HG03108 (cell line): ENCODE data around the gene WWC2.
"Not testable (repeated sequence)": the region's sequence is repeated elsewhere in the genome, so short reads cannot be mapped to it uniquely, and the experiment has no call there.

Experiments
- ATAC-seq: cut with Tn5 transposase; IDR thresholded peaks from one replicate; pipeline ENCODE4 v1.9.1; 2021; ENCODE audit warnings: moderate library complexity; ENCODE audit not compliant: unreplicated experiment

The WWC2 gene

DNA sequence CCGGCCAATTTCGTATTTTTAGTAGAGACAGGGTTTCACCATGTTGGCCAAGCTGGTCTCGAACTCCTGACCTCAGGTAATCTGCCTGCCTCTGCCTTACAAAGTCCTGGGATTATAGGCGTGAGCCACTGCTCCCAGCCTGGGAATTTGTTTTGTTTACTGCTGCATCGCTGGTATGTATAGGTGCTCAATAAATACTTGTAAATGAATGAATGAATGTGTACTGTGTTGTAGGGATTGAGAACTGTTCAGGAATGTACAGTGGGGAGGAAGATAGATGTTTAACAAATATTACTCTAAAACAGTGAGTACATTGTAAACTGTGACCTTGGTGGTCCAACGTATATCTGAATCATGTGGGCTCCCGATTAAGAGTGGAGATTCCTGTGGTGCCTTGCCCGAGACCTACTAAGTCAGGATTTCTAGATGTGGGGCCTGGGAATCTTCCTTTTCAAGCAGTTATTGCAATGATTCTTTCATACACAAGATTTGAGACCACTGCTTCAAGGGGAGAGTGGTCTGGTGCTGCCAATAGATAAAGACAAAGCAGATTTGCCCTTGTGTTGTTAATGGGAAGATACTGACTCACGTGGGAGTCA, 41.0 kb downstream of the WWC2 start:
- ATAC-seq = no peak

DNA sequence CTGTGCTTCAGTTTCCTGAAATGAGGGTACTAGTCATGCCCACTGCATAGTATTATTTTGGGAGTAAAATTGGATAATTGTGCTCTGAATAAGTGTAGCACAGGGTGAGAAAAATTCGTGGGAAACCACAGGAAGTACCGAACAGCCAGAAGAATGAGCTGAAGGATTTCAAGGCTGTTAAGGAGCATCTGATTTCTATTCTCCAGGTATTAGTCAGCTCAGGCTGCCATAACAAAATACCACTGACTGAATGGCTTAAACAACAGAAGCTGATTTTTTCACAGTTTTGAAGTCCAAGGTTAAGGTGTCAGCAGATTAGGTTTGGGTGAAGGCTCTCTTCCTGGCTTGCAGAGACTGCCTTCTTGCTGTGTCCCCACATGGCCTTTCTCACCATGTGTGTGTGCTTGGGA, 41.9 kb downstream of the WWC2 start:
- ATAC-seq = no peak

DNA sequence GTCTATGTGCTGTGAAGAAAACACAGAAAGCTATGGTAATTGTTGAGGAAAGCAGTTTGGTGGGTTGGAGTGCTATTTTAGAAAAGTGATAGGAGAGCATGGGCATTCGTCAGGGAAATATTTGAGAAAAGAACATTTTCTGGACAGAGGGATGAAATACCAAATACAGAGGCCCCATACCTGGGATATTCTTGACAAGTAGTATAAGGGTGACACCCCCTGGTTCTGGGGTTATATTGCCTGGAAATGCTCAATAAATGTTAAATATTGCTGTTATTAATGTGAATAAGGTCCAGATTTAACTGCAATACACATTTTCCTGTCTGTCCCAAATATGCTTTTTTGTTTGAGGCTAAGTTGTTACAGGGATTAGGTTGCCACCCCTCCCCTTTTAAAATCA, 42.9 kb downstream of the WWC2 start:
- ATAC-seq = no peak

DNA sequence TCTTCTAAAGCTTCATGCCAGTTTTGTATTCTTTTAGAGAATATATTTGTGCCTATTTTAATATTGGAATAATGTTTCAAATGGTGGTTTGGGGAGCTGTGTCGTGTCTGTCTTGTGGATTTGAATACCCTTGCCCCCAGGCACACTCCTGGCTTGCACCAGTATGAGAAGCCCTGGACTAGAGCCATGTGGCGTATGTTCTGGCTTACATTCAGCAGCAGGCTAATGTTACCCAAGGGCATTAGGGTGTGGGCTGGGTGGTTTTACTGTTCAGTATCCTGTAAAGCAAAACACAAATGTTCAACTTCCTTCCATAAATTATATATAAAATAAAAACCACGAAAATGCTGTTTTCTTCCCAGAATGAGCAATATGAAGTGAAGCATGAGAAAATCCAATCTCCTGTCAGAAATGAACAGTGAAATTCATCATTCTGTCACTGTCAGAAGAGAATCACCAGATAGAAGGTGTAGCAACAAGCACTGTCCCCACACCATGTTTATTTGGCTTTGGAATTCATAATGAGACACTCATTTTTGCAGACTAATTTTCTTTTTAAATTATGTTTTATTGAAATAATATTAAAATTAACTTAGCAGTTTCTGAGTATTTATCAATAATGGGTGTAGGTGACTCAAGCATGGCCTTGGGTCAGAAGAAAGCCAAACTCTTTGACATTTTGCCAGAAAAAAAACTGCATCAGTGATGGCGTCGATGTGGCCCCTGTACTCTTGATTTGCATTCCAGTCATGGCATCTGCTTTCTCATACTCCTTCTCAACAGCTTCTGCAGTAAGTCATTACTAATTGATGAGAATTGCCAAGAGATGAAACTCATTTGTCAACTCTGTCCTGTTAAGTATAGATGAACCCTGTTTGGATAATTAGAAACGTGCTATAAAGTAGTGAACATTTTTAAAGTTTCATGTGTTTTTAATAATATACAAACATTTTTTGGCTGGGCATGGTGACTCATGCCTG, 43.8 kb downstream of the WWC2 start:
- no peak for ATAC-seq

DNA sequence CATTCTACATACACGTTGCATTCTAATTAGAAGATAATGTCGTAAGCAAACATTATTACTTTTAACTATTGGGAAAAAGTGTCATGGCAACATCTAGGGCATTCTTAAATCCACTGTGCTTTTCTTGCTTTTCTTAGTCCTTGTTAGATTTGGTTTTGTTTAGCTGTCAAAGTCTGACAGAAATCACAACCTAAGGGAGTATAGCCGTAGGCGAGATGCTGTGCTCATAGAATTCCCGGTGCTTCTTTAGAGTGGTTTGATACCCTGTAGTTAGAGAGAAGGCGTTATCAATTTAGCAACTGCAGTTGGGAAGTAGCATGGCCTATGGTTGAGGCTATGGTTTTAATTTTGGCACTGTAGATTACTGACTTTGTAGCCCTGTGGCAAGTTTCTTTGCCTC, 45.7 kb downstream of the WWC2 start:
- no peak for ATAC-seq

DNA sequence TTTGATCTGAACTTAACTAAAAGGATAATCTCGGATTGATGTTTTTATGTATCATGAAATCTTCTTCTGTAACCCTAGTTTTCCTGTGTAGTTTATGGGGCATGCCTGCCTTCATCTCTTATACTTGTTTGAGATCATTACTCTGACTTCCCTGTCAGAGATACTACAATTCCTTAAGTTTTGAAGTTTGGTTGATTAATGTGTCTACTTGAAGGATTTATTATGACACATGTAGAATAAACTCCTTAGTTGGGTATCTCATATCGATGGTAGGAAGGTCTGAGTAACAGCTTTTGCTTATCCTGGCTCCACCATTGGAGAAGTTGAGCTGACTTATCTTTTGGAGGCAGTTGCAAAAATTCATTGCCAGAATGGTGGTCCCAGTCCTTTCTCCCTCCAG, 46.7 kb downstream of the WWC2 start:
- ATAC-seq = no peak

DNA sequence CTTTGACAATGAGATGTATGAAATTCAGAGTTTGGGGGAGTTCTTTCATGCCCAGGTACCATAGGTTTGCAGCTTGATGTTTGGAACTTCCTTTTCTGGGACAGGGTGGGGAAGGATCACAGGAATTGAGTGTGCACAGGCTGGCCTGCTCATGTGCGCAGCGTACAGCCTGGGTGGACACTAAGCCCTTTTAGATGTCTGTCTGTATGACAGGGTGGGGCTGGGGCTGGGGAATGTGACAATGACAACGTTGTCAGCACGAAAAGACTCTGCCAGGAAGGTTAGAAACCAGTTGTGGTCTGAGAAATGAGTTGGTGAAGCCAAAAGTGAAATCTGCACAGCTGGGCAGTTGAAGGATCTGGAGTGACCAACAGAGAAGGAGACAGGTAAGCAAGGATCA, 47.4 kb downstream of the WWC2 start:
- ATAC-seq = no peak

DNA sequence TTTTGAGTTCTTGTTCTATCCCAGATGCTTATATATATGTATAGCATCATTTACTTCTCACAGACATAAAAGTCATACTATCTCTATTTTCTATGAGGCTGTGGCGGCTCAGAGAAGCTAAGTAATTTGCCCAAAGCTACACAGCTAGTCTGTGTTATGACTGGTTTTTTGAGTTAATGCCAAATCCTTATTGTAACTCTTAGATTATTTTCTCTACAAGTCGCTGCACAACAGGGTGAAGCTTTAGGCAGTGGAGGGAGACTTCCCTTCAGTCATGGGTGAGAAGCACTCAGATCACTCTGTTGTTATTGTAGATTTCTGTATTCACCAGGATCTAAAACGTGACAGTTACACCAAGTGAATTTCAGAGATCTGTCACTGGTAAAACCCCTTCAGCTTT, 48.1 kb downstream of the WWC2 start:
- no peak for ATAC-seq

DNA sequence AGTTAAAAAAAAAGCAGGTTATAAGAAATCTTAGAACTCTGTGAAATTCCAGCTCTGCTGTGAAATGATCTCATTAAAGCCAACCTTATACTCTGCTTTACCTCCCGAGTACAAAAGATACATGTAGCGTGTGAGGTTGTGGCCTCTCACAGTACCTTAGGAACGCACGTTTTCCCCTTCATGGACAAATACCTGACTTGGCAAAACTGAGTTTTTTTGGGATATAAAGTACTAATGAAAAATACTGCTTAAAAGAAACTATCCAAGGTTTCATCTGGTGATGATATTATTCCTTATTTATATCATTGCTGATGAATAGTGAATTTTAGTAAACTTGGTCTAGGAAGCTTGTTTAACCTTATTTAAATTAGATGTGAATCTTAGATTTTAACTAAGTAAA, 48.9 kb downstream of the WWC2 start:
- ATAC-seq = no peak

DNA sequence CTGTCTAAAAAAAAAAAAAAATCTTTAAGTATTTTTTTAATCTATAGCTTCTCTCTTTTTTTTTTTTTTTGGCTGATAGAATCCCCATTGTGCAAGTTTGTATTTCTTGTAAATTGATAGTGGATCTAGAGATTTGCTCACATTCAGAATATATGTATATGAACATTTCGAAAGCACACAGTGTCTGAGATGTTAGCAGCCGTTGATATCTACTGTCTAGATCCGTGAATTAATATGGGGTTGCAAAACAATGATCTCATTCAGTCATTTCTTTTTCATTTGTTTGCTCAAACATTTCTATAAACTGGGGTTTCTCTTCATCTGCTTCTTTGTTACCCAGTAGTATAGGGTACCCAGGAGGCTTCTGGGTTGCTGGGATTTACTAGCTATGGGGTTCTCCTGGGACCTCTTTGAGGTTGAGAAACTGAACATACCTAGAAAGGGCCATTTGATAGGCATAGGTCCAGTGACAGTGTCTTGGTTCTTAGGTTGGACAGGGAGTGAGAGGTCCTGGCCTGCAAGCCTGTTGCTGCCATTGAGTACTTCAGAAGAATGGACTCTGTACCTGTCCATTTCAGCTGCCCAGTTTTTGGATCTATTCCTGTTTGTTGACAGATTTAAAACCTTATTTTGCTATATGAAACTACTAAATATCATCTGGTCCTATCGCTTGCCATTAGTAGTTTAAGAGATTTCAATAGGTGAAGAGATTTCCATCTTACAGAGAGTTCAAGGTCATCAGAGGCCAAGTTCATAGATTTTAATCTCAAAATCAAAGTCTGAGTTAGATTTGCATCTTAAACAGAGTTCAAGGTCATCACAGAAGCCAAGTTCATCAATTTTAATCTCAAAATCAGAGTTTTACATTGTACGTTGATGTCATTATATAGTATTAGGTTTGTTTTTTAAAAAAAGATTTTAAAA, 50.8 kb downstream of the WWC2 start:
- no peak for ATAC-seq

DNA sequence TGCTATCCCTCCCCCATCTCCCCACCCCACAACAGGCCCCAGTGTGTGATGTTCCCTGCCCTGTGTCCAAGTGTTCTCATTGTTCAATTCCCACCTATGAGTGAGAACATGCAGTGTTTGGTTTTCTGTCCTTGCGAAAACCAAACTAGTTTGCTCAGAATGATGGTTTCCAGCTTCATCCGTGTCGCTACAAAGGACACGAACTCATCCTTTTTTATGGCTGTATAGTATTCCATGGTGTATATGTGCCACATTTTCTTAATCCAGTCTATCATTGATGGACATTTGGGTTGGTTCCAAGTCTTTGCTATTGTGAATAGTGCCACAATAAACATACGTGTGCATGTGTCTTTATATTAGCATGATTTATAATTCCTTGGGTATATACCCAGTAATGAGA, 51.6 kb downstream of the WWC2 start:
- ATAC-seq = not testable (repeated sequence)

DNA sequence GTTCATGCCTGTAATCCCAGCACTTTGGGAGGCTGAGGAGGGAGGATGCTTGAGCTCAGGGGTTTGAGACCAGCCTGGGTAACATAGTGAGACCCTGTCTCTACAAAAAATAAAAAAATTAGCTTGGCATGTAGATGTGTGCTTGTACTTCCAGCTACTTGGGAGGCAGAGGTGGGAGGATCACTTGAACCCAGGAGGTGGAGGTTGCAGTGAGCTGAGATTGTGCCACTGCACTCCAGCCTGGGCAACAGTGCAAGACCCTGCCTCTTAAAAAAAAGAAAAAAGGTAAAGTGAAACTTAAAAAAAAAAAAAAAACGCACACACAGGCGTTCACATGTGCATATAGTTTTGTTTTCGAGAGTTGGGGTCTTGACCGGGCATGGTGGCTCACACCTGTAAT, 53.2 kb downstream of the WWC2 start:
- not testable (repeated sequence) for ATAC-seq

DNA sequence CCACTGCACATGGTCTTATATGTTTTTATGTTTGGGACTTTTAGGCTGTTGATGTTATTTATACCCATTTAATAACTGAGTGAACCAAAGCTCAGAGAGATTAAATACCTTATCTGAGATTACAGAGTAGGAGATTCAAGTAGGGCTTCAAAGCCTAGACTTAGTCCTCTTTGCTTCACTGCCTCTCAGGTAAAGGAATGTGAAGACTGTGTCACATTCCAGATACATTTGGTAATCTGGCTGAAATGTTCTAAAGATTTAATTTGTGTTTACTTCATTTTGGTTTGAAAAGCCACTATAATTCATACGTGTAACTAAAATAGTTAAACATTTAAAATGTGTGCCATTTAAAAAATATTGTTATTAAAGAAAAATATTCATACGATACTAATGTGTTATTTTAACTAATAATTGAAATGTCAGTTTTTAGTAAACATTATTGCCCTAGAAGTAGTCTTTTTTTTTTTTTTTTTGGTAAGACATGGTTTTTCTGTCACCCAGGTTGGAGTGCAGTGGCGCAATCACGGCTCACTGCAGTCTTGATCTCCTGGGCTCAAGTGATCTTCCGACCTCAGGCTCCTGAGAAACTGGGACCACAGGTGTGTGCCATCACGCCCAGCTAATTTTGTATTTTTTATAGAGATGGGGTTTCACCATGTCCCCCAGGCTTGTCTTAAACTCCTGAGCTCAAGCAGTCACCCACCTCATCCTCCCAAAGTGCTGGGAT, 54.3 kb downstream of the WWC2 start:
- ATAC-seq = no peak

DNA sequence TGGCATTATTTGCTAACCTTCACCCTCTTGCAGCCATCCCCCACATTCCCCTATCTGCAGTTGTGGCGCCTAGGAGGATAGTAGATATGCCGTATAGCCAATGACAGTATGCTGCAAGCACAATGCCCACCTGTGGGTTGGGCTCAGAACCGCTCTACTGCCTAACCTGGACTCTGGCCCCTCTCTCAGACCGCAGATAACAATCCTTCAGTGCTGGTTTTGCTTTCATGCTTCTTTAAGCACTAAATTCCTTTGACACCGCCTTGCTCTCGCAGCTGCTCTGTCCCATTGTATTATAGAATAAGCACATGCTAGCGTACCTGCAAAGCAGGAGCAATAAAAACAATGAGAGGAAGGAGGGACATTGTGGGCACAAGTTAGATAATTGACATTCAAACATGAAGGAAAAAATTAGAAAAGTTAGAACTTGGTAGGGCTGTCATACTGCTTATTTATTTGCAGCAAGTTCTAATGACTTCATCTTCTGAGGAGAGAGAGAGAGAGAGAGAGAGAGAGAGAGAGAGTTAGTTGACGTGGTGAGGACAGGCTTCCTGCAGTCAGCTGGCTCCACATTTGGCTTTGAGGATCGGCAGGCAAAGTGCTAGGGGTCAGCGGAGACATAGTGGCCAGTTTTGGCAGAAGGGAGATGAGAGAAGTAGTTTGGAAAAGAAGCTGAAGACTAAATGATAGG, 55.8 kb downstream of the WWC2 start:
- no peak for ATAC-seq

DNA sequence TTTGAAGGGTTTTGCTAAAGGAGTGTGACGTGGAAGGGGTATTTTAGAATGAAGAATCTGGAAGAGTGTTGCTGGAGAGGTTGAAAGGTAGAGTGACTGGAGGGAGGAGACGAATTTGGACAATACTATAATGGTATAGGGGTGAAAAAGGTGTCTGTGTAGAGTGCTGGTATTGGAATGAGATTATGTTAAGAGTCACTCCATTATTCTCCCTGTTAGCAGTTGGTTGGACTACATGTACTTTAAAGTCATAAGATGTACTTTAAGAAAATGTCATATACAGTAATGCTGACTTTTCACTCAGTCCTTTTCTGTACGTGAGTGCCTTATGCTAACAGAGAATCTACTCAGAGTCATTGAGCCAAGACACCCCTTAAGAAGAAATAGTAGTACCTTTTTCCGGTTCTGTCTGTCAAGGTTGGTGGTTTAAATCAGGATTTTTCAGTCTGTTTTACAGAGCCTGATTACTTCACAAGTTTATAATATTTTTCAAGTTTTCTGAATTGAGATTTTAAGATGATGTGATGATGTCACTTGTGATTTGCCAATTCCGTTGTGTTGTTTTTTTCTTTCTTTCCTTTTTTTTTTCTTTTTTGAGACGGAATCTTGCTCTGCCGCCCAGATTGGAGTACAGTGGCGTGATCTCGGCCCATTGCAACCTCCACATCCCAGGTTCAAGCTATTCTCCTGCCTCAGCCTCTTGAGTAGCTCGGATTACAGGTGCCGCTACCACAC, 56.6 kb downstream of the WWC2 start:
- ATAC-seq = no peak

DNA sequence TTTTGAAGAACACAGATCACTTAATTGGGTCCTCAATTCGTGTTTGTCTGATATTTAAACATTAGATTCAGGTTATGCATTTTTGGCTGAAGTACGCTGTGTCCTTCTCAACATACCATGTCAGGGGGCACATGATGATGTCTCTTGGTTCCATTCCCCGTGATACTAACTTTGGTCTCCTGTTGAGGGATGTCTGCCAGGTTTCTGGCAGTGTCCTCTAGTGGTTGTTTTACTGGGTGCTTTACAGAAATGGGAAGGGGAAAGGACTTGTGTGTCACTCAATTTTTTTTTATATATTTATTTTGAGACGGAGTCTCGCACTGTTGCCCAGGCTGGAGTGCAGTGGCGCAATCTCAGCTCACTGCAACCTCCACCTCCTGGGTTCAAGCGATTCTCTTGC, 58.2 kb downstream of the WWC2 start:
- no peak for ATAC-seq

DNA sequence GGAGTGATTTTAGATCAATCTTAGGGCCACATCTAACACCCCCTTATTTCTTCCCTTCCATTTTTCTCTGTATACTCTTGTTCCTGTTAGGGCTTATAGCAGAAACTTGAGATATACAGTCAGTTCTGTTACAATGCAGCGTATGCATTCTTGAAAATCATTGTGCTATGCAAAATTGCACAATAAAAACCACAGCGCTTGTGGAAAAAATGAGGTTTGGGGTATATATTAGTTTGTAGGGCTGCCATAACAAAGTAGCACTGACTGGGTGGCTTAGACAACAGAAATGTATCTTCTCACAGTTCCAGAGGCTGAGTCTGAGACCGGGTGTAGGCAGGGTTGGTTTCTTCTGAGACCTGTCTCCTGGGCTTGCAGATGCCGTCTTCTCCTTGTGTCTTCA, 59.0 kb downstream of the WWC2 start:
- no peak for ATAC-seq

DNA sequence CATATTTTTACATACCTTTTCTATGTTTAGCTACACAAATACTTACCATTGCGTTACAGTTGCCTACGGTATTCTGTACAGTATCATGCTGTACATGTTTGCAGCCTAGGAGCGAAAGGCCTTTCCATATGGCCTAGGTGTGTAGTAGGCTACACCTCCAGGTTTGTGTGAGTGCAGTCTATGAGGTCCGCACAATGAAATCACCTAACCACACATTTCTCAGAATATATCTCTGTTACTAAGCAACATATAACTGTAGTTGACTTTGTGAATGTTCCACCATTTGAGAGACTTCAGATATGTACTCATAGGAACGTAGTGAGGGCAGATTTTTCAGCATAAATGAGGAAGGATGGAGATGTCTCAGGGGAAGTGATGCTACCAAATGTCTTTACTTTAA, 62.6 kb downstream of the WWC2 start:
- no peak for ATAC-seq

DNA sequence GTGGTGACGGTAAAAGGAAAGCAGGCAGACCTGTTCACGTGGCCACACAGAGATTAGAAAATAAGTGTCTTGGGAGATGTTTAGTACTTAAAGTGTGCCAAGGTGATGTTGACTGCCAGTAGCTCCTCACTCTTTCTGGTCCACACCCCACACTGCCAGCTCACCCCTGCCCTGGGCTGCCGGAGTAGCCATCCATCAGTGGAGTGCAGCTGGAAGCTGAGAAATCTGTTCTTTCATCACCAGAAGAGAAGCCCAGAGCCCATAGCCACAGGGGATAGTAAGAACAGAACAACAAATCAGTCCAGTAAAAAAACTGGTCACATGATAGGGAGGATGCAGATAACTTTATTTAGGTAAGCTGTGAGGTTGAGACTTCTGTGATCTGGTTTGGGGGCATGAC, 64.1 kb downstream of the WWC2 start:
- ATAC-seq = no peak

DNA sequence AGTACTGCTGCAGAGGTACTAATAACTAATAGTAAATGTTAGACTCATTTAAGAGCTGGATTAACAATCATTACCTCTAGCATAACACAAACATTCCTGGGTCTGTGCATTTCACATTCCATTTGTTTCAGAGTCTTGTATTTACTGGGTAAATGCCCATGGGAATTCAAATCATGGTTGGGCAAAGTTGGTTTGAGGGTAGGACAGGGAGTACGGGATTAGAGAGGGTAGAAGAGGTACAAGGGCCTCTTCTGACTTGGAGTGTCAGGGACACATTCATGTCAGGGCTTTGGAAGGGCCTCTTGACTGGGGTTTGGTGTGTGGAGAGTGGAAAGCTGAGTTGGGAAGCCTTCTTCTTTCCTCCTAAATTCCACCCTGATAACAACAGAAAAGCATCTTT, 65.9 kb downstream of the WWC2 start:
- no peak for ATAC-seq
